Measurements from ENCODE around the gene RTF1.

DNA sequence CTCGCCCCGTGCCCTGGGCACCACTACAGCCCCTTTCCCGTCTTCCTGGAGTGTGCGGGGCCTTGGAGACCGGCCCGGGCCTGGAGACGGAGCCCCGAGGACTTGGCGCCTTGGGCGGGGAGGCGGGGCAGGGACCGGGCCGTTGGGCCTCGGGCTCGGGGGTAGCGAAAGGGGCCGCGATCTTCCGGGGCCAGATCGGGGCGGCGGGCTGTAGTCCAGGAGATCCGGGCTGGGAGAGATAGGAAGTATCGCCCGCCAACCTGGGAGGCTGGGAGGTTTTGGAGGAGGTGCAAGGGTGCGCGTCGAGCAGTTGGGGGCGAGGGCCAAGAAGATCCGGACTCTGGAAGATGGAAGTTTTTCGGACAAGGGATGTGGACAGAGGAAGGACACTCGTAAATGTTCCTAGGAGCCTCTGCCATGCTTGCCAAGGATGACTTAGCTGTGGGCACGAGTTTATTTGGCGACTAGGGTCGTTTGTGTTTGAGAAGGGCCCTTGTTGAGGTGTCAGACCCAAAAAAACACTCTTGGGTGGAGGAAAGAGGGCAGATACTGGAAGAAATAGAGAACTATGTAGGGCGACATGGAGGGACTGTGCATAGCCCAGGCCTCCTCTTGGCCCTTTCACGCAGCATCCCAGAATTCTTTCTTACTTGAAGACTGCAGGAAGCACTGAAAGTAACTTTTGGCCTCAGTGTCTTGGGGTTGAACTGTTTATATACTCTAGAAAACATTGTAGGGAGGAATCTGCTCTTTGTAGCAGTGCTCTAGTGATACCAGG is 712 bp downstream of the RTF1 start:
- TF ChIP-seq, protein P1, sequence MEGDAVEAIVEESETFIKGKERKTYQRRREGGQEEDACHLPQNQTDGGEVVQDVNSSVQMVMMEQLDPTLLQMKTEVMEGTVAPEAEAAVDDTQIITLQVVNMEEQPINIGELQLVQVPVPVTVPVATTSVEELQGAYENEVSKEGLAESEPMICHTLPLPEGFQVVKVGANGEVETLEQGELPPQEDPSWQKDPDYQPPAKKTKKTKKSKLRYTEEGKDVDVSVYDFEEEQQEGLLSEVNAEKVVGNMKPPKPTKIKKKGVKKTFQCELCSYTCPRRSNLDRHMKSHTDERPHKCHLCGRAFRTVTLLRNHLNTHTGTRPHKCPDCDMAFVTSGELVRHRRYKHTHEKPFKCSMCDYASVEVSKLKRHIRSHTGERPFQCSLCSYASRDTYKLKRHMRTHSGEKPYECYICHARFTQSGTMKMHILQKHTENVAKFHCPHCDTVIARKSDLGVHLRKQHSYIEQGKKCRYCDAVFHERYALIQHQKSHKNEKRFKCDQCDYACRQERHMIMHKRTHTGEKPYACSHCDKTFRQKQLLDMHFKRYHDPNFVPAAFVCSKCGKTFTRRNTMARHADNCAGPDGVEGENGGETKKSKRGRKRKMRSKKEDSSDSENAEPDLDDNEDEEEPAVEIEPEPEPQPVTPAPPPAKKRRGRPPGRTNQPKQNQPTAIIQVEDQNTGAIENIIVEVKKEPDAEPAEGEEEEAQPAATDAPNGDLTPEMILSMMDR (tag by site-specific recombination; IDR thresholded peaks at IDR 0.05) = no peak
- no peak for TF ChIP-seq ZNF549 (tag by site-specific recombination; IDR thresholded peaks at IDR 0.05)
- TF ChIP-seq ZBTB7A (tag by site-specific recombination; IDR thresholded peaks at IDR 0.05; ENCODE audit: low read depth) = no peak
- TF ChIP-seq ZNF223 (tag by site-specific recombination; IDR thresholded peaks at IDR 0.05) = no peak
- no peak for TF ChIP-seq ZNF654 (tag by site-specific recombination; IDR thresholded peaks at IDR 0.05; ENCODE audit: low read depth)
- no peak for TF ChIP-seq ZNF830 (tag by site-specific recombination; IDR thresholded peaks at IDR 0.05; ENCODE audit: low read depth)

Measured in HEK293 (cell line).